Keratinocyte (primary cell): ENCODE results near the gene NAPA.

Experiments used
- CTCF ChIP-seq, 3 experiments: IDR thresholded peaks in 1 of 3; conservative IDR thresholded peaks in 1 of 3; optimal IDR thresholded peaks in 1 of 3; 2 replicates in 2 of 3; 3 replicates in 1 of 3; pipeline versions ENCODE3 to v1.5.1; 2011; ENCODE audit warnings: low read length in 3 of 3, mild to moderate bottlenecking in 3 of 3, moderate library complexity in 2 of 3, control low read depth in 1 of 3, inconsistent platforms in 1 of 3; ENCODE audit not compliant: insufficient read depth in 2 of 3; ENCODE audit errors: extremely low read depth in 1 of 3
- EZH2 ChIP-seq: IDR thresholded peaks from one replicate; pipeline ENCODE4 v1.6.1; 2012; ENCODE audit warnings: inconsistent platforms, mild to moderate bottlenecking, low read length, moderate library complexity

GRCh38 chr19:47485210-47485609, 29.7 kb downstream of the NAPA start:
- TF ChIP-seq CTCF (optimal IDR thresholded peaks at IDR 0.05 in 1 of 3, IDR thresholded peaks at IDR 0.05 in 1 of 3, conservative IDR thresholded peaks at IDR 0.05 in 1 of 3; ENCODE audit: extremely low read depth in 1 of 3, insufficient read depth in 2 of 3, low read length in 3 of 3) (no peak), EZH2 (no peak)
